GM21447 (cell line): ENCODE data around the gene ANAPC2.

Source experiments
- ATAC-seq: cut with Tn5 transposase; IDR thresholded peaks from one replicate; pipeline ENCODE4 v1.9.1; 2021; ENCODE audit not compliant: unreplicated experiment

ANAPC2 gene

GRCh38 chr9:137130176-137130755 is 58.1 kb downstream of the ANAPC2 start:
- peak; percentile 5 for ATAC-seq

GRCh38 chr9:137129456-137130175 is 58.7 kb downstream of the ANAPC2 start:
- peak; percentile 69 for ATAC-seq

GRCh38 chr9:137128862-137129455 is 59.4 kb downstream of the ANAPC2 start:
- ATAC-seq: peak; percentile 3

GRCh38 chr9:137128158-137128861 is 60.0 kb downstream of the ANAPC2 start:
- no peak for ATAC-seq

GRCh38 chr9:137127301-137128157 is 60.8 kb downstream of the ANAPC2 start:
- no peak for ATAC-seq

GRCh38 chr9:137126786-137127185 is 61.6 kb downstream of the ANAPC2 start:
- no peak for ATAC-seq
